ENCODE data around the gene TTLL7.

GRCh38 chr1:83815330-83815729 is 183.6 kb downstream of the TTLL7 start:
- TF ChIP-seq CTCF (IDR thresholded peaks at IDR 0.05): no peak
- no peak for TF ChIP-seq EZH2phosphoT487 (IDR thresholded peaks at IDR 0.05)
